ENCODE data around the gene LETM1.

LETM1 gene

DNA sequence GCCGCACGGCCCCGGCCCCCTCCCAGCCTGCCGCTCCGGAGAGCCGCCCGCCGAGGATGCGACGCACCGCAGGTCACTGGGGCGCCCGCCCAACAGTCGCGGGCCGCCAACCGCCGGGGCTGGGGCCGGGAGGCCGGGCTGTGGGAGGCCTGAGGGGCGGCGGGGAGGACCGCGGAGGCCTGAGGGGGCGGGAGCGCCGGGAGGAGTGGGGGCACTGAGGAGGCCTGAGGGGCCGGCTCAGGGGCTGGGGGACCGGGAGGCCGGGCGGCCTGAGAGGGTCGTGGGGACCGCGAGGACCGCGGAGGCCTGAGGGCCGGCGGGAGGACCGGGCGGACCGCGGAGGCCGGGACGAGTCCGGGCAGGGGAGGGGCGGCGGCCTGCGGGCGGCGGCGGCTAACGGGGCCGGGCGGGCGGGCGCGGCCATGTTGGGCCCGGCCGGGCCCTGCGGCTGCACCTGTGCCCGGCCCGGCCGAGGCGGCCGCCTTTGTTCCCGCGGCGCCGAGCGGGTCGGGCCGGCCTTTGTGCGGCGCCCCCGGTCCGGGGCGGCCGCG is 15.6 kb upstream of the LETM1 start:
- peak; percentile 58 for DNase-seq

DNA sequence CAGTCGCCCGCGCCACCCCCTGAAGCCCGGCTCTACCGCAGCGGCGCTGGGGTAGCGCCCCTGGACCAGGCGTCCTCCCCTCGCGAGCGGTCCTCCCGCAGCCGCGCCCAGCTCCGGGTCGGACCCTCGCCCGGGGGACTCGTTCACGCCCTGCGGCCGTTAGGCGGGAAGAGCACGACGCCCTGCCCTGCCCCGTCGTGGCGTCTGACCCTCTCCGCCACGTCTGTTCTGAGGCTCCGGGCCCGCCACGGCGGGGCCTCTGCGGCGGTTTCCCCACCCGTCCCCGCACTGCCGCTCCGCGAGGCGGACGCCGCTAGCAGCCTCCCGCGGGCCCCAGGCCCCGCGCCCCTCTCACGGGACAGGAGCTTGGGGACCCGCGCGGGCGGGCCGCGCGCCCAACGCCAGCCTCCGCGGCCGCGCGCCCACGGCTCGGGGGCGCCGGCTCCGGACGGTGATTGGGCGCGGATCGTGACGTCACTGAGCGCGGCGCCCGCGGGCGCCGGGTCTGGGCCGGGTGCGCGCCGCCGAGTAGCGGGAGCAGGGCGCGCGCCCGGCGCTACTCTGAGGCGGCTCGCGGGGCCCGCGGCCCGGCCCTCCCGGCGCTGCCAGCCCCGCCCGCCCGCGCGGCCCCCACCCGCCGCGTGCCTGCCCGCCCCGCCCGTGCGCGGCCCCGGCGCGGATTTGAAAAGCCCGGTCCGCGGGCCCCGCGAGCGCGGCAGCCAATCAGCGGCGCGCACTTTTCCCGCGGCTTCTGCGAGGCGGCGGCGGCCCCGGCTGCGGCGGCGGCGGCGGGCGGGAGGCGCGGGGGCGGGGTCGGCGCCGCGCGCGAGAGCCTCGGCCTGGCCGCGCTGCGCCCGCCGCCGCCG is 14.9 kb upstream of the LETM1 start, which contains the start of gene NSD2:
Gene NSD2 (plus strand): TSS at position 816 of the 866 bp plus-strand sequence. CDS start 29,262 bp downstream, outside the sequence.
- DNase-seq = peak; percentile 93

GRCh38 chr4:1870328-1870577 is 14.3 kb upstream of the LETM1 start:
- DNase-seq = peak; percentile 91

DNA sequence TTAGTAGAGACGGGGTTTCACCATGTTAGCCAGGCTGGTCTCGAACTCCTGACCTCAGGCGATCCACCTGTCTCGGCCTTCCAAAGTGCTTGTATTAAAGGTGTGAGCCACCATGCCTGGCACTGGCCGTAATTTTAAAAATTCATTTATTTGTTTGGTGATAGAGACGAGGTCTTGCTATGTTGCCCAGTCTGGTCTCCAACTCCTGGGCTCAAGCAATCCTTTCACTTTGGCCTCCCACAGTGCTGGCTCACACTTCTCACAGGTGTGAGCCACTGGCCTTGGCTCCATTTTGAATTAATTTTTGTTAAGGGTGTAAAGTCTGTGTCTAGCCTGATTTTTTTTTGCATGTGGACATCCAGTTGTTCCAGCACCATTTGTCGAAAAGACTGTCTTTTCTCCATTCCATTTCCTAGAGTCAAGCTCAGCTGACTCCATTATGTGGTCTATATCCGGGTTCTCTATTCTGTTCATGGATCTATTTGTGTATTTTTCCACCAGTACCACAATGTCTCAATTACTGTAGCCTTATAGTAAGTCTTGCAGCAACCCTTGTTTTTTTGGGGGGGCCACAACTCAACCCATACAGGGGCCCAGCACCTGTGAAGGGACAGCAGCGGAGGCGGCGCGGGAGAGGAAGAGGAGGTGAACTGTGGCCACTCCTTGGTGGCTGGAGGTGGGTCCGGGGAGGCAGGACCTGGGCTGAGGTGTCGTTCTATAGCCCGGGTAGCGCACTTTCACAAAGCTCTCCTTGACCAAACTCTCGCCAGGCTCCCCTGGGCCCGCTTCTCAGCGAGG is 13.8 kb upstream of the LETM1 start:
- no peak for DNase-seq

GRCh38 chr4:1868912-1869311 is 13.0 kb upstream of the LETM1 start:
- no peak for DNase-seq

- DNase-seq = no peak
Observed at GRCh38 chr4:1868293-1868692, 12.3 kb upstream of the LETM1 start.

GRCh38 chr4:1866189-1866661 is 10.3 kb upstream of the LETM1 start:
- no peak for DNase-seq

GRCh38 chr4:1864076-1865008 is 8.4 kb upstream of the LETM1 start:
- DNase-seq = no peak

DNA sequence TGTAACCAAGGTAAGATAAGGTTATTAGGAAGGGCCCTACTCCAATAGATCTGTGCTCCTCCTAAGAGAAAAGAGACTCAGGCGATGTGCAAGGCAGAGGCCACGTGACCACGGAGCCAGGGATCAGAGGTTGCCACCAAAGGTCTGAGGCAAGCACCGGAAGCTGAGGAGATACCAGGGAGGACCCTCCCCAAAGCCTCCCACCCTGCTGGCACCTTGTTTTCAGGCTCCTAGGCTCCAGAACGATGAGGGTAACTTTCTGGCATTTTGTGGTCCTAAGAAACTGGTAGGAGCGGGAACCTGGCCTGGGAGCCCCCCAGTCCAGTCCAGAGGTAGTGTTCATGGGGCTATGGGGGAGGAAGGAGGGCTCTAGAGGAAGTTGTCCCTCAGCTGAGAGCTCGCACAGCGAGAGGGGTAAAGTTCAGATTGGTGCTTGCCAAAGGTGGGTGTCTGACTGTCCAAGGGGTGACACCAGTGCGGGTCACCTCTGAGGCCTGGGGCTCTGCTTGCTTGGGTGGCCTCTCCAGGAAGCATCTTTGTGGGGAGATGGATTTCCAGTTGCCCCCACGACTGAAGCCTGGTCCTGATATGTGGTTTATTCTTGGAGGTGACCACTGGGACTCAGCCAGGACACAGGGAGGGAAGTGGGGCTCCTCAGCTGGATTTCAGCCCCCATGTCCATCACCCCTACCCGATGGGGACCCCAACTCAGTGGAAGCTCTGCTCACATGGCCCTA is 7.5 kb upstream of the LETM1 start:
- DNase-seq = no peak

- no peak for DNase-seq
Observed at GRCh38 chr4:1862961-1863296, 7.0 kb upstream of the LETM1 start.

DNA sequence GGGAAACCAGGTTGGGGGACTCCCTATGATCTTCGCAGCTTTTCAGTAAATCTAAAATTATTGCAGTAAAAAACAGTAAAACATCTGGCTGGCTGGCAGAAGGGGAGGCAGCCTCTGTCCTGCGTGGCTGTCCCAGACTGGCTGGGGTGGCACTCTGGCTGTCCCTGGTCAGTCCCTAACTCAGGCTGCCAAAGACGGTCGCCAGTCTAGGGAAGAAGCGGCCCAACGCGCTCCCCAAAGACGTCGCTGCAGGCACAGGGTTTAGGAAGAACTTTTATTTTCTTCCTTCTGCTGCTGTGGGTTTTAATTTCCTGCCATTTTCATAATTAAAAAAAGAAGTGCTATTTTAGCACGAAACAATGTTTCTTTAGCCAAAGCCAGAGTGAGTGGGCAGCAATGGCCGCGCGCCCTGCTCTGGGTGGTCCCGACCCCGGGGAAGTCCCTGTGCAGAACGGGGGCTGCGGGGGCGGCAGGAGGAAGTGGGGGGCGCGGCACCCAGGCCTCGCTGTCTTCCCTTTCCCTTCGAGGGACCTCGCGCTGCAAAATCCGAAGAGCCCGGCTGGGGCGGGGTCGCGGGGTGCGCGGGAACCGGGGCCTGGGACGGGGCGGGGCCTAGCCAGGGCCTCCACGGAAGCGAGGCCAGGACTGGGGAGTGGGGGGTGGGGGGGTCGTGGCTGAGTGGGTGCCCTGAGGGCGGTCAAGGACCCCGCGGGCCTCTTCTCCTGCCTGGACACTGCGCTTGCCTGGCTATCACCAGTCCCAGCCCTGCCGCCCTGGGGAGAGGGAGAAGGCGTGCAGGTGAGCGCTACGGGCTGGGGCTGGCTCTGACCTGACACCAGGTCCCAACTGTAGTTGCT is 6.3 kb upstream of the LETM1 start:
- no peak for DNase-seq

DNA sequence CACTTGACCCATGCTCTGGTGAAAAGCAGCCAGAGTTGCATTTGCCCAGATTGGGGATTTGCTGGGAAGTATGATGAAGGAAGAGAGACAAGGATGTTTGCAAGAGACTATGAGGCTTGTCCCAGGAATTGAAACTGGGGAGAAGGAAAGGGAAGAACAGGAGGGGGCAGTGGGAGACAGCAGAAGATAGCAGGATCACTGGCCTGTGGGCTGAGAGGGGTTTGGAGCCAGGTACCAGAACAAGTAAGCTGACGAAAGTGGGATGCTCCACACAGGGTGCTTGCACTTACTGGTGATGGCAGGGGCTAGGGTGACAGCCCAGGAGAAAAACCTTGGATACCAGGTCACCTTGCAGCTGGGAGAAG is 3.4 kb upstream of the LETM1 start:
- no peak for DNase-seq

- no peak for DNase-seq
Observed at GRCh38 chr4:1857931-1858330, 2.0 kb upstream of the LETM1 start.

DNA sequence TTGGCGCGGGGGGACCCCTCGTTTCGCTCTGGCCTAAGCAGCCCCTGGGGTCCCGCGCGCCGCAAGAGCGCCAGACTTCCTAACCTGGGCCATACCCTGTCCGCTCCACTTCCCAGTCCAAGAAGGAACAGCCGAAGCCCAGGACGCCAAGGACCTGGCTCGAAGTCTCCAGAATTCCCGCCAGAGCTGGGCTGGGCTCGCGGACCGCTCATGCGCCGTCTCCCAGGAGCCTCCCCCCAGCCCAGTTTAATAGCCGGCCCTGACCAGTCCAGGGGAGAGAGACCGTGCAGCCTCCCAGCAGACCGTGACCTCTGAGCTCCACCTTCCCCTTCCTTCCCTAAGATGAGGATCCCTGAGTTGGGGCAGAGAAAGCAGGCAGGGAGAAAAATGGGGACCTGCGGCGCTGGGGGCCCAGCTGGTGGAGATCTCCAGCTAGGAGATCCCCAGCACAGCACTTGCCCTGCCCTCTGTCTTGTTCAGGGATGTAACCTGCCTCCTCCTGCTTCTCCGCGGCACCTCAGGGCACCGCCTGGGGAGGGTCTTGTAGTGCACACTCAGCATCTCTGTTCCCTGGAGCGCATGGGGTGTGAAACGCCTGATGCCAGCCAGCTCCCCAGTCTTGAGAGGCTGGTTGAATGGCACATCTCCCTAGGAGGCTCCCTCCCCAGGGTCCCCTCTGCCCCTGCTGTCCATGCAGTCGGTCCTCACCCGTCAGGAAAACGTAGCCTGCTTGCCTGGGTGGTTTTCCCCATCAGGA is 1.2 kb upstream of the LETM1 start:
- DNase-seq = no peak

GRCh38 chr4:1855333-1856070 is 454 bp downstream of the LETM1 start:
- no peak for DNase-seq

DNA sequence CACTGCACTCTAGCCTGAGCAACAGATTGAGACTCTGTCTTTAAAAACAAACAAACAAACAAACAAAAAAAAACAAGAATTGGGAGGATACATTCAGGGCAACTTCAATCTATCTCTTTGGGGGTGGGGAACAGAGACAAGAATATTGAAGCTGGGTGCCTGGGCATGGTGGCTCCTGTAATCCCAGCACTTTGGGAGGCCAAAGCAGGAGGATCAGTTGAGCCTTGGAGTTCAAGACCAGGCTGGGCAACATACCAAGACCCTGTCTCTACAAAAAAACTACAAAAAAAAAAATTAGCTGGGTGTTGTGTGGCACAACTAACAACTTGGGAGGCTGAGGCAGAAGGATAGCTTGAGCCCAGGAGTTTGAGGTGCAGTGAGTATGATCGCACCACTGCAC is 1.2 kb downstream of the LETM1 start:
- DNase-seq = no peak

DNA sequence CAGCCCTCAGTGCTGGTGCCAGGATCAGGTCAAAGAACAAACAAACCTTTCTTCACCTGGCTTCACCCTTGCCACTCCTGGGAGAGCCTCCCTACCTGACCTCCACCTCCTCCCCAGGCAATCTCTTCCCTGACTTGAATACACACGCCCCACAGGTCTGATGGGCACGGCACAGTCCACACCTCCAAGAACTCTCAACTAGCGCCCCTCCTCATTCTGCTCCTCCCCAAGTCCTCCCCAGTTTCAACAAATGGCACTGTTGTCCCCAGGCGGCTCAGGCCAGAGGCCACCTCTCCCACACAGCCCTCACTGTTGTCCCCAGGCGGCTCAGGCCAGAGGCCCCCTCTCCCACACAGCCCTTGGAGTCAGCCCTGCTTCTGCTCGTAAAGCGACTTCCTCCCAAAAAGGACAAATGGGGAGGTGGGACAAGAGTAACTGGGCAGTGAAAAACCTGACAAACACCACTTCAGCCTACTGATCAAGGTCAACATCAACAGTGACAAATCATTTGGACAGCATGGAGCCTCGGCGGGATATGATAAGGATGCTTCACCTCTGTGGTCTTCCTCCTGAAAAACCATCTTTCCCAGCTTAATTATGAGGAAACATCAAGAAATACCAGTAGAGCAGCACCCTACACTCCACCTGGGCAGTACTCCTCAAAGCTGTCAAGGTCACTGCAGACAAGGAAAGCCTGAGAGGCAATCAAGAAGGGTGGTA is 2.9 kb downstream of the LETM1 start:
- no peak for DNase-seq

GRCh38 chr4:1851575-1852410 is 4.2 kb downstream of the LETM1 start:
- no peak for DNase-seq

Measured in right forelimb (tissue), 1 donor.